Fibroblast of peridontal ligament (primary cell): ENCODE data around the gene CARS2.

ENCODE experiments used
- DNase-seq: peaks from one replicate; pipeline ENCODE4 v3.0.0-alpha.2; 2010; ENCODE audit errors: extremely low read depth

Gene CARS2

DNA sequence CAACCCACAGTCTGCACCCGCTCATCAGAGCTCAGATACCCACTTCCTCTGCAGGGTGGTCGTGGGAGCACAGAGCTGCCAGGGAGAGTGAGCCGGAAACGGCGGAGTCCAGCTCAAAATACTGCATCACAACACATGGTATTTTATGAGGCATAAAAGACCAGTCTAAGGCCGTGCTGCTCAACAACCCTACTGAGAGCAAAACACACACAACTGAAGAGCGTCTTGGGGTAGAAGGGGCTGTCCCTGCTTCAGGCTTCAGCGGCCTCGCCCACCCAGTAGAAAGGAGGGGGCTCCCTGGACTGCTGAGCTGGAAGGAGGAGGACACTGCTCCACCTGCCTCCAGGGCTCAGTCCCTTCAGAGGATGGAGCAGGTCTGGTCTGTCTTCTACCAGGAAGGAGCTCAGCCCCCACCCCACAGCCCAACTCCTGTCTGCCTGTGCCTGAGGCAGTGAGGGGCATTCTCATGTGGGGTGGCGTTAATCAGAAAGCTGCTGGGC lies 53.6 kb downstream of the CARS2 start:
- no peak for DNase-seq

DNA sequence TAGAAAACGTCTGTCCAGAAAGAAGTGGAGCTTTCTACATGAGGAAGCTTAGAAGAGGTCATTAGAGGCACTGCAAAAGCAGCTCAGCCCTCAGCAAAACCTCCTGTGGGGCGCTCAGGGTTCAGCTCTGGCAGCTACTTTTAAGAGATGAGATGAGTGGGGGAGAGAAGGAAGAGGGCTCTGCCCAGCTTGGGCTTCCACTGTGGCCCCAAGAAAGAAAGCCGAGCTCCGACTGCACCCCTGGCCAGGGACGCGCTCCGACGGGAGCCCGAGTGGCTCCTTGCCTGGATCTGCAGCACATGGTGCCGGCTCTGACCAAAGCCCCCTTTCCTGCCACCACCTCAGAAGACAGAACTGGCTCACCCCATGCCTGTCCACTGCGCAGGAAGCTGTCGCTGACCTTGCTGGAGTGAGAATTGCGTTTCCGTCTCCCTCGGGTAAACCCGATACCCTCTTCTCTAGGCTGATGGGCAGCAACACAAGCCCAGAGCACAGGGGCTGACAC lies 54.1 kb downstream of the CARS2 start:
- no peak for DNase-seq

DNA sequence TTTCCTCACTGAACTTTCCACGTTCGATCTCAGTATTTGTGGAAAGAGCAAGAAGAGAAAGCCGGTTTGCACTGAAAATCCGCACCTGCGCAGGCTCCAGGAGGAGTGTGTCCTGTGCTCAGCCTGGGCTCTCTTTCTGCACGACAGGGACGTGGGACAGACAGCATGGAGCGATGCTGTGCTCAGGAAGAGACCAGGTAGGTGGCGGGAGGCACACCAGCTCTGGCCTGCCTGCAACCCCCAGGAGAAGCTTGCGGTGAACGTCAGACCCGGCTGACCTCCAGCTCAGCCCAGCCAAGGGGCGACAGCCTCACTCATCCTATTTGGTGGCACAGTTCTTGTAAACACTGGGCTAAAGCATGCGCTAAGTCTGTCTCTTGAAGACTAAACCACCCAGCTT lies 54.6 kb downstream of the CARS2 start:
- DNase-seq: no peak

DNA sequence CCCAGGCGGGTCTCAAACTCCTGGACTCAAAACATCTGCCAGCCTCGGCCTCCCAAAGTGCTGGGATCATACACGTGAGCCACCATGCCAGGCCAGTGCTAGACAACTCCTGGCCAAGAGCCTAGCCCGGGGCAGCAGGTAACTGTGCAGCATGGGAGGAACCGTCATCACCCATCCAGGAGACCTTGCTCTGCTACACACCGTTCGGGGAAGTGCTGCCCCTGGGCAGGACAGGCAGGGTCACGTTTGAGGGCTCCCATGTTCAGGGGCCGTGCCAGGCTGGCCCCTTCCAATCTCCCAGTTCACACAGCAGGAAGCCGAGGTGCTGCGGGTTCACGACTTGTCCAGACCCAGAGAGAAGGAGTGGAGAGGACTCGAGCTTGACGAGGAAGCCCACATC lies 55.5 kb downstream of the CARS2 start:
- no peak for DNase-seq

DNA sequence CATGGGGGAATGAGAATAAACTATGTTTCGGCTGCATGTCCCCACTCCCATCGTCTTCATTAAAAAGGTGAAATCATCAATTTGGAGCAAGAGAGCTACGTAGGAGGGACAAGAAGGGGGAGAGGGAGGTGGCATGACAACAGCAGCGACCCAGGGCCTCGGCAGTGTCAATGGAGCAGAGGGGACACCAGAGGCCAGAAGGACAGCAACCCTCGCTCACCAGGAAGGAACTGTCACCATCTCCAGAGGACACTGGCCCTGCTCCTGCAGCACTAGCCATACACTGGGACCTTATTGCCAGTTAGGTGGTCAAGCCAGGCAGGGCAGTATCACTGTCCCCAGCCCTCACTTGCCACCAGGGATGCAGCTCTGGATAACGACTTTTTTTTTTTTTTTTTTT lies 56.4 kb downstream of the CARS2 start:
- DNase-seq: no peak

DNA sequence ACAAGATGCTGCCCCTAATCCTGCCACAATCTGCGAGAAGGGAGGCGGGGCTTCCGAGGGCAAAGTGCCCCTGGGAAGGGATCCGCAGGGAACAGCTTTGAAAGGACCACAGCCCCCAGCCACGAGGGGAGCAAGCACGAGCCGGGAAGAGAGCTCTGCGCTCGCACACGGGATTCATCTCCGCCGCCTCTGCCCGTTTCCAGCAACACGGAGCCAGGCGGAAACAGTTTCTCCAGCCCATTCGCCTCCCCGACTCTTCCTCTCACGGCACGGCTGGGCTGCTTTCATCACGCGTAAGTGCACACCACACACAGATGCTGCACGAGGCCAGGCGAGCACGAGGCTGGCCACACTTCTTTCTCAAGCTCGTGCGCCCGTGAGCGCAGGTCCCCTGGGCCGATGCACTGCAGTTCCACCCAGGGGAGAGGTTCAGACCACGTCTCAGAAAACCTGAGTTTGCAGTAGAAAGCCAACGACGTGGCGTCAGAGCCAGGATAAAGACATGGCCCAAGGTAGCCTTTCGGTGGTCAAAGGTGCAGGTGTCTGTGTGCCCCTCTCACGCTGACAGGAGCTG lies 57.0 kb downstream of the CARS2 start:
- DNase-seq: no peak

DNA sequence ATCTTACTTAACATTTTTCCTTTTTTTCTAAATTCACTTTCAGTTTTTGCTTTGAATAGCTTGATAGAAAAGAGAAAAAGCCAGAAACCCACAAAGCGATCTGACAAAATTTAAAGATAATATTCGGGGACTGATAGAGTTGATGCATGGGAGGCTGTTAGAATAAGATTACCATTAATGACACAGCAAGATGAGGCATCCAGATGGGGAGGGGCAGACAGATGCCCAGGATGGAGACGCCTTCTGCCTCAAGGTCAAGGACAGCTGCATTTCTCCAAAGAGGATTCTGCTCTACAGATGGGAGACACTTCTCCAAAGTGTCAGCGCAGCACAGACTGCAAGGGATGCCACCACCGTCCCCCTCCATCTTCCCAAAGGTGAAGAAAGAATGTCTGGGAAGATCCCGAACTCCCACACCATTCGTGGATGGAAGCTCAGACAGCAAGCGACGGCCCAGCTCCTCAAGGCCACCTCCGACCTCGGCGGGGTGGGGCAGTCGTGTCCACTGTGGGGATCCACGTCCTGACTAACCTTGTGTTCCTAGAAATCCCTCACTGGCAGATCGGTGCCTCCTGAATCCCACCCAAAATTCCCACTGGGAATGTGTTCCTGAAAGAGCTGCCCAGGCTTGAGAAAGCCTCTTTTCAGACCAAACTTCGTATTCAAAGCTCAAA lies 57.6 kb downstream of the CARS2 start:
- no peak for DNase-seq

DNA sequence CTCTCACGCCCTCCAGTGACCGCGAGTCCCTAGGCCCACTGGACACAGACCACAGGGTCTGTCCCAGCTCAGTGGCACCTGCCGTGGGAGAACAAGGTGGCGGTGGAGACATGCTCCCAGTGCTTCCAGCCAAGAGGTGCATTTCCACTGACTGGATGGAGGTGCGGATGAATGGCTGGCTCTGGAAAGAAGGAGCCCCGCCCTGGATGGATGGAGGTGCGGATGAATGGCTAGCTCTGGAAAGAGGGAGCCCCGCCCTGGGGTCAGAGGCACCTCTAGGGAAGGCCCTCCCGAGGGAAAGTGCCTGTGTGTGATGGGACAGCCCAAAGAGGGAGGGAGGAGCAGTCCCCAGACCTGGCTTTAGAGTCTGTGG lies 58.6 kb downstream of the CARS2 start:
- DNase-seq: no peak

DNA sequence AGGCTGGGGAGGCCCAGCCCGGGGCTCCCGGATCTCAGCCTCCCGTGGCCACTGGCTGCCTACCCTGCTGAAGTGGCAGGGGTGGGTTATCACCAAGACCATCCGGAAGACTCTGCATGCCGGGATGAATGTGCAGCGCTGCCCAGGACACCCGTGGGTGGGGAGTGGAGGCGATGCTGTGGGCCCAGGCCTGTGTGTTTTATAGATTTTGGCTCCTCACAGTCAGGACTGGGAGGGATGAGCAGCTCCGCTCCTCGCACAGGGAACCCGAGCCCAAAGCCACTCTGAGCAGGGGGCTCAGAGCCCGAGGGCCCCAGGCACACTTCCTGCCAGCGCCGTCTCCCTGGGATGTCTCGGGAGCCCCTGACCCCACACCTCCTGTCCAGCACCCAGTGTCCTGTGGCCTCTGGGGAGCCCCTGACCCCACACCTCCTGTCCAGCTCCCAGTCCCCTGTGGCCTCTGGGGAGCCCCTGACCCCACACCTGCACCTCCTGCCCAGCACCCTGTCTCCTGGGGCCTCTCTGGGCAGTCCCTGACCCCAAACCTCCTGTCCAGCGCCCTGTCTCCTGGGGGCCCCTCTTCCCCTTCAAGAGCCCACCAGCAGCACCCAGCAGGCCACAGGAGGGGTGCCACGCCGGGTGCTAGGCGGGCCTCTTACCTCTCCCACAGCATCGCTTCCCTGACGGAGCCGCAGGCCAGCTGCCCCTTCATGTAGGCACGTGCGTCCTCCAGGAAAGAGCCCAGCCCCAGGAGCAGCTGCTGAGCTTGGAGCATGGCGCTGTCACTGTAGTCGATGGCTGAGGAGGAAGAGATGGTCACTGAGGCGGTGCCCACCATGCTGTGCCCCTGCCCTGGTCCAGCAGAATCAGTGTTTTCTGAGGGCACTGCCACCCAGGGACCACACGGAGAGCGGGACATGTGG lies 59.2 kb downstream of the CARS2 start:
- DNase-seq: no peak

DNA sequence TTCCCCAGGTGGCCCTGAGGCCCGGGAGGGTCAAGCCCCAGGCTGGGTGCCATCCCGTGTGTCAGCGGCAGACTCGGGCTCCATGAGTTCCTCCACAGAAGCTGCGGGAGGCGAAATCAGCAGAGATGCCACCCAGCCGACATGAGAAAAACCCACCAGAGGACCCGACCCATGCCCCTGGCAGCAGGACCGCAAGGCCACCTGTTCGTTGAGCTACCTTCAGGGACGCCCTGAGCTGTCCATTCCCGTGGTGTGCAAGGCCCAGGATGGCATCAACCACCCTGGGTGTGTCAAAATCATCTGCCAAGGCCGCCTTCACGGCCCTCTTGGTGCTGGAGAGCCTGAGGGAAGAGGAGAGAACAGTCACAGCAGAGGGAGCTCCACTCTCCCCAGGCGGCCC lies 60.2 kb downstream of the CARS2 start:
- DNase-seq: no peak

DNA sequence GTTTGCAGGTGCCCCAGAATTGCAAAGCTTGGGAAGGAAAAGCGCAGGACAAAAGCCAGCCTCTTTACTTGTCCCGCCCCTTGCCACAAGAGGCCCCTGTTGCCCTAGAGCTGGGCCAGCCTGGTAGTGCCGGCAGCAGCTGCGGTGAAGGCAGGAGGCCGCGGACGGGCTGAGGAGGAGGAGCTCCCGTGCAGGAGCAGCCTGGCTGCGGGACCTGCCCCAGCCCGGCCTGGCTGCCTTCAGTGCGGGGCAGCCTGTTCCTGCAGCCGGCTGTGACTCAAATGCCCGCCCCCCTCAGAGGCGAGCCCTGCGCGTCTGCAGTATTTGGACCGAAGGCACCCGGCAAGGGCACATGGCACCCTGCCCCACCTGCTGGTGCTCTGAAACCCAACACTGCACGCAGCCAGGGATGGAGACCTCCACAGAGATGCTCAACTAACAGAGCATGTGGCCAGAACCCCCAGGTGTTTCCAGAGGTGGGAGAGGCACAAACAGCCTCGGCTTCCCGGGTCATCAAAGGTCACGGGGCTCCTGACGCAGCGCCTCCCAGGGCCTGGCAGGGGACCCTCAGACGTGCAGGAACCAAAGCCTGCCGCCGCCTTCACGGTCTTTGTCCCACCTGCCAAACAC lies 60.9 kb downstream of the CARS2 start:
- peak; percentile 57 for DNase-seq

DNA sequence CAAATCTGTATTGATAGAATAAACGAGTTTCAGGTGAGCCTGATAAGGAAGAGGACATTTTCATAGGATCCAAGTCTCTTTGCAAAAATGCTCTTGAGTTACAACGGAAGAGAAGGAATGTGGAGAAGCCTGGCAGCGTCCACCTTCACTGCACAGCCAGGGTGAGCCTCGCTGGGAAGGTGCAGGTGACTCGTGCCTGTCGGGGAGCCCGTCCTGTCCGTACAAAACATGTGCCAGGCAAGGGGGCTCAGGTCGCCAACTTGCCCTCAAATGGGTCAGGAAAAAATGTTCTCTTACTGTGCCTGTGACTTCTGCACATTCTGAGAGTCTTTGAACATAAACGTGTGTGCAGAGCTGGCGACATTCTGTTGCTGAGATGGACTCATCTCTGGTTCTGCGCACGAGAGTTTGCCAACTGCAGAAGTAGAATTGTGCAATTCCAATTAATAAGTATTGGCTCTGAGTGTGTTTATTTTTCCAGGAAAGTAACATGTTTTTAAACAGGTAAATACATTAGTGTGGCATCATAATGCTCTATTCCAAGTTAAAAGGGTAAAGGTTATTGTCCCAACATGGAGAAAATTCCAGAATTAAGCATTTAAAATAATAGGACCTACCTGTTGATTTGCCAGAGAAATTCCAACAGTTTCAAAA lies 62.0 kb downstream of the CARS2 start:
- no peak for DNase-seq

DNA sequence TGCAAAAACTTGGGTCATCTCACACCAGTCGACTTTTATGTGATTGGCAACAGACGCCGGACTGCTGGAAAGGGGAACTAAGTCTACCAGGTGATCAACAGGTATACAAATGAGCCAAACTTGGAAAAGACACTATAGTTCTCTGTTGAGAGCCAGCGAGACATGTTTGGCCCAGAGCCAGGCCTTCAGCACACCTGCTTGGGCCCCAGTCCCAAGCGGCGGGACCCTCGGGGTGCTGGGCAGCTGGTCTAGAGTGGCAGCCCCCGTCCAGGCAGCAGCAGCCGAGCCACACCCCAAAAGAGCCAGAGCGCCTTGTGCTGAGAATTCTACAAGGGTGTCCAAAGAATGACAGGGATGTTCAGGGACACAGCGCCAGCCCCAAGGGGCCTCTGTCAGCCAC lies 62.6 kb downstream of the CARS2 start:
- no peak for DNase-seq

DNA sequence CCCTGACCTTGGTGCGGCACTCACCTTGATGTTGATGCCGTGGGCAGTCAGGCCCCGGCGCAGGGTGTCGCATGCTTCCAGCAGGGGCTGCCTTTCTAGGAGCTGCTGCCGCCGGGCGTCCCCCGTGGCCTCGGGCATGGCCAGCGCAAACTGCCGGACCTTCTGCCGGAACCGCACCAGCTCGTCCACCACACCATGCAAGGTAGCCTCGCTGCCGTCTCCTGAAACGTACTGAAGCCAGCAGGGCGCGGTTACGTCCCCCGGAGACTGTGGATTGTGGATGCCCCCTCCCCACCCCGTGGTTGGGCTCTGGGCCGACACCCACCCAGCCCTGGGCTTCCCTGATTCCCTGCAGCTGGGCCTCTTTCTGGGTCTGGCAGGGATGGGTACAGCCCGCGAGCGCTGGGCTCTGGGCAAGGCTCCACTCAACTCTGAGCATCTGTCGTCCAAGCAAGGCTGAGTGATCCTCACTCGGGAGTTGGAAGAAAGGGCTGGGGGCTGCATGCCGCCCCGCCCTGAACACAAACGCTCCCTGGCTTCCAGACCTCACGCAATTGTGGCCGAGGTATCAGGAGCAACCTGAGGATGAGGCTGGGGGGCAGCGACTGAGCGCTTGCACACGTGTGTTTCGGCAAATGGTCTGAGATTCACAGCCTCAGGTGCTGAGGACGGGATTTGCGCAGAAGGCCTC lies 63.5 kb downstream of the CARS2 start:
- DNase-seq: no peak

DNA sequence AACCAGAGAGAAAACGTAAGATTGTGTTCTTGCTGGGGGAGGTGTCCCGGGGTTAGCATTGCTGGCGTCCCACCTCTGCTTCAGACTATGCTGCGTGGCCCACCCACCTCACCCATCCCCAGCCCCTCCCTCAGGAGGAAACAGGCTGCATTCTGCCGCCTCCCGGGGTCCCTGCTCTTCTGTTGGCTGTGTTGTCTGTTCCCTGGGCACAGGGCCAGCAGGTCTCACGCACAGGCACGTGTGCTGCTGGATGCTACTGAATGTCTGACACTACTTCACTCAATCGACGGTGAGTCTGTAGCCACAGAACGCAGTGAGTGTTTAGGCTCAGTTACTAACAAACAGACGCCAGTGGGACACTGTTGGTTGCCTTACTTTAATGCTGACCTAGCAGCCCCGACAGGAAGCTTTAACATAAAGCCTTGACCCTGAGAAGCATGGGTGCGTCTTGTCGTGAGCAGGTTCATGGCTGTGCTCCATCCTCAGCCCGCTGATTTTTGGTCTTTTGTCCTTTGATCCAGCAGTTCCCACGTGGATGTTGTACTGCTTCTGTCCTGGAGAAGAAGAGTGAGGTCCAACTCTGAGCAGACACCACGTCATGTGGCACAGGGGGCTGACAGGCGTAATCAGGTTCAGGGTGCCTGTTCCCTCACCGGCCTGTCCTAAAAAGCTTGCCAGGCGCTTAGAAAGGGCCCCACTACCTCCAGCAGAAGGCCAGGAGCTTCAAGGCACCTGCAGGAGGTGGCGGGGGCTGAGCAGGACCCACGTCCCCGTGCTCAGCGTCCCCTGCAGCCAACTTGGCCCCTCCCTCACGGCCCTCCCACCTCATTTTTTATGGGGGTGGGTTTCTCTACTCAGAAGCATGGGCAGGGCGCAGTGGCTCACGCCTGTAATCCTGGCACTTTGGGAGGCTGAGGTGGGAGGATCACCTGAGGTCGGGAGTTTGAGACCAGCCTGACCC lies 64.6 kb downstream of the CARS2 start:
- no peak for DNase-seq

DNA sequence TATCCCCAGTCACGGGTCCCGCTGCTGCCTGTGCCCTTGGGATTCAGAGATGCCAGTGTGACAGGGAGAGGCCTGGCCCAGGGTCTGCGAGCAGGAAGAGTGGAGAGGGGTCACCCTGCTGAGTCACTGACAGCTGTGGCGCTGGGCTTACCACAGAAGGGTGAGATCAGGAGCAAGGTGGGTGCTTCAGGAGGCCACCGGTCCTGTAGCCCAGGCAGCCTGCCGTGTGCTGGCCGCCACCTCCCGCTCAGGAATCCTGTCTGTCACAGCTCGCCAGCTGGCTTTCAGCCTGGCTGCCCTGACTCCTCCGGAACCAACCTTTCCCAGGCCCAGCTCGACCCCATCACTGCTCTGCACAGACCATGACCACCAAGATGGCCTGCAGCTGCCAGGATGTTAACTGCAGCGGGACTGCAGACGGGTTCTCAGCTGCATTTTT lies 65.3 kb downstream of the CARS2 start:
- DNase-seq: no peak

DNA sequence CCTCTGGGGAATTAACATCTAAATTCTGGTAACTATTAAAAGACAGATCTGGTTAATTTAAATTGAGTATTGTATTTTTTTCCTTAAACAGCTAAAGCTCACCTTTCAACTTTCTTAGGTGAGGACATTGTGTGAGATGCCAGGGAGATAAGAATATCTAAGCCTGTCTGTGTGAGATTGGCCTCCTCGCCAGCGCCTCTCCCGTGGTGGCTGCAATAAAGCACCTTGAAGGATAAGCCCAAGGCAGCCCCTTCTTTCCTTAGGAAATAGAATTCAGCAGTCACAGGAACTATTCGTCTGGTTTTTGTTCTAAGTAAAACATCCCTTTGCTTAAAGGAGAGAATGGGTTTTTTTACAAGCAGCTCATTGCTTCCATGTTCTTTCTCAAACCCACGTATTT lies 66.0 kb downstream of the CARS2 start:
- no peak for DNase-seq

DNA sequence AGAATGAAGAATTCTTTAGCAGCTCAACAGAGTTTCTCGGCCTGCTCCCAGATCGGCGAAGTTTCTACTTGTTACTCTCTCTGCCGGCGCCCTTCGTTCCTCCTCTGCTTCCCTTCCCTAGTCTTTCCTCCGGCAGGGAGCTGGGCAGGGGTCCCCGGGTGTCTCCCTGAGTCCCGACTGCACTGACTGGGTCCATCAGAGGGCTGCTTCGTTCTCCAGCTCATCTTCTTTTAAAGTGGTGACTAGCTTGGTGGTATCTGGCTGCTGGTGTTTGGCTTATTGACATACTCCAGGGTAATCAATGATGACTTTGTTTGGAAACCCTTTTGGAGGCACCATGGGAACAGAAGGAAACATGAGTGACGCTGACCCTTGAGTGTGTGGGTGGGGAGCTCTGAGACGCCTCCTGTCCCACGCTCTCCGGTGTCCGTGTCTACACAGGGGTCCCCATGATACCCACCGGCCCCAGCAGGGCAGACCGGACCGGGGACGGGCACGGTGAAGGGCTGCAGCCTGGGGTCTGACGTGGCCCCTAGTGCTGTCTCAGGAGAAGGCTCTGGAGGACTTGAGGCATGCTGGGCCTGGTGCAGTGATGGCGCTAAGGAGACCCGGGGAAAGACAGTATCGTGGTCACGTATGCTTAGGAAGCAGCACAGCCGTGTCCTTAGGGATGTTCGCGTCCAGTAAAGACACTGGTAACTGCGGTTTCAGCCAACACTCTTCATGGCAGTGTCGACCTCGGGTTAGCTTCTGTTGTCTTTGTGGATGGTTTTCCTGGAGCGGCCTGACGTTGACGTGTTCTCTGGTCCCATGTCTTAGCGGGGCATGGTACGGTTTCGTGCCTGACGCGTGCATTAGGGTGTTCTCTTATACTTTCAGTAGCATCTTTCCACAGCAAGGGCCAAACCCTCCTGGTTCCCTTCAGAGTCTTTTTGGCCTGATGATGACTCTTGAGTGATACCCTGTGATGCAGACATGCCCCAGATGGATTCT lies 66.8 kb downstream of the CARS2 start:
- DNase-seq: no peak

DNA sequence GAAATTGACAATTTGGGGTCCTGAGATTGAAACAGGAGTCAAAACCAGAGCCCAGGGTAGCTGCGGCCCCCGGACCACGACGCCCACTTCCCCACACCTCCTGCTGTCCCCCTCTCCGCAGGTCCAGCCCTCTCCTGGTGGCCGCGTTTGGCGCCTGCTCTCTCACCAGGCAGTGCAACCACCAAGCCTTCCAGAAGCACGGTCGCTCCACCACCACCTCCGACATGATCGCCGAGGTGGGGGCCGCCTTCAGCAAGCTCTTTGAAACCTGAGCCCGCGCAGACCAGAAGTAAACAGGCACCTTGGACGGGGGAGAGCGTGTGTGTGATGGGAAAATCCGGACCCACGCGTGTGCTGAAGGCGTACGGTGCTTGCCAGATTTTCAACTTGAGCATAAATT lies 67.7 kb downstream of the CARS2 start:
- no peak for DNase-seq
